ENCODE data around the gene TMEM132C.

Gene TMEM132C

DNA sequence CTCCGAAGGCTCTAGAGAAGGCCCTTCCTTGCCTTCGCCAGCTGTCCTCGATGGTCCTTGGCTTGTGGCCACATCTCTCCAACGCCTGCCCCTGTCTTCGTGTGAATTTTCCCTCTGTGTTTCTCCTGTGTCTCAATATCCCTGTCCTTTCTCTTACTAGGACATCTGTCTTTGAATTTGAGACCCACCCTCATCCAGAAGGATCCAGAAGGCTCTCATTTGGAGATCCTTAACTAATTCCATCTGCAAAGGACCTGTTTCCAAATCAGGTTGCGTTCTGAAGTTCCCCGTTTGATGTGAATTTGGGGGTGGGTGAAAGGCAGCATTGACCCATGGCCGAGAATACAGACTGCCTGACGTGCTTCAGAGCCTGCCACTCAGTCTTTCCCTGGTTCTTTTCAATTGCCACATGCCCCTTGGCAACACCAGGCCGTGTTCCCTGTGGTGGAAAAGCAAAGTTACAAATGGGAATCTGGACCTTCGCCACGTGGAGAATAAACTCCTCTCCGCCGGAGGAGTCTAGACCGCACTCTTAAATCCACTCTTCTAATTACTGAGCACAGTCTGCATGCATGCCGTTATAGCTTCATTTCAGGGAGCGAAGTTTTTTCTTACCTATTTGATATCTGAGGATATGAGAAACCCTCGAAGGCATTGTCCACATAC lies 158.8 kb downstream of the TMEM132C start:
- POLR2A ChIA-PET = no interaction called here
- CTCF ChIA-PET = no interaction called here
- H3K27ac ChIP-seq (ENCODE audit: insufficient read depth in 1 of 2, low read depth in 1 of 2, low read length in 2 of 2, poor library complexity in 1 of 2, severe bottlenecking in 2 of 2) = no peak overlapping the region
- no peak for DNase-seq
- 88% methylated on average over 16 of the region's 18 CpGs for WGBS (ENCODE audit: insufficient coverage)
- H3K36me3 ChIP-seq (ENCODE audit: control insufficient read depth in 4 of 4, insufficient read depth in 4 of 4, low read length in 3 of 4) = no peaks in the 10 kb centered on the region
- H3K9me3 ChIP-seq (ENCODE audit: control extremely low read depth in 1 of 5, control insufficient read depth in 4 of 5, insufficient read depth in 2 of 5, low read depth in 1 of 5, low read length in 4 of 5) = no peaks in the 10 kb centered on the region
- H3K4me1 ChIP-seq (ENCODE audit: control extremely low read depth in 1 of 4, control insufficient read depth in 4 of 4, insufficient read depth in 4 of 4, low read length in 3 of 4) = no peaks in the 10 kb centered on the region
- H3K27me3 ChIP-seq (replicated peaks in 2 of 5; ENCODE audit: control insufficient read depth in 4 of 5, insufficient read depth in 5 of 5, low read length in 4 of 5) = peaks cover 0 to 2% (median 0%) of the 10 kb centered on the region in 5 experiments
- H3K4me3 ChIP-seq (ENCODE audit: control insufficient read depth in 1 of 7, extremely low read depth in 1 of 7, insufficient read depth in 4 of 7, low read depth in 2 of 7, low read length in 6 of 7) = no peak overlapping the region

DNA sequence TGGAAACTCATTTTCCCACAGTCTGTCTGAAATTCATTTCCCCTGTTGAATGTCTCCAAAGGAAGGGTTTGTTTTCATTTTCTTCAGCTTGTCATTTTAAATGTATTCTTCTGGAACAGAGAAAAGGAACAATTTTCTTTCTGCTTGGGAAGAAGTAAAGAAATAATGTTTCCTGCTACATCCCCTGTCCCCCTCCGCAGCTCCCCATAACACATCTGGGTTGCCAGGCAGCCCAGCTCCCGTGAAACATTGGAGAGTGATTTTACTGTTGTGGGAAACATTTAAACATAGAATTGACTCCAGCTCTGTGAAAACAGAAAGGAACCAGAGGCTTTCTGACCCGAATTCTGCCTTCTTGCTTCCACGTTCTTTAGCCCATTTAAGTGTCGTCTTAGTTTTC lies 159.5 kb downstream of the TMEM132C start:
- H3K4me3 ChIP-seq (ENCODE audit: control insufficient read depth in 1 of 7, extremely low read depth in 1 of 7, insufficient read depth in 4 of 7, low read depth in 2 of 7, low read length in 6 of 7) = no peak overlapping the region
- ChIA-PET CTCF (no interaction called here), POLR2A (no interaction called here)
- no peak overlapping the region for H3K27ac ChIP-seq (ENCODE audit: insufficient read depth in 1 of 2, low read depth in 1 of 2, low read length in 2 of 2, poor library complexity in 1 of 2, severe bottlenecking in 2 of 2)
- DNase-seq = no peak
- H3K4me1 ChIP-seq (ENCODE audit: control extremely low read depth in 1 of 4, control insufficient read depth in 4 of 4, insufficient read depth in 4 of 4, low read length in 3 of 4) = no peaks in the 10 kb centered on the region
- WGBS (ENCODE audit: insufficient coverage) = 74% methylated on average over 3 of the region's 5 CpGs
- no peaks in the 10 kb centered on the region for H3K36me3 ChIP-seq (ENCODE audit: control insufficient read depth in 4 of 4, insufficient read depth in 4 of 4, low read length in 3 of 4)
- H3K27me3 ChIP-seq (replicated peaks in 2 of 5; ENCODE audit: control insufficient read depth in 4 of 5, insufficient read depth in 5 of 5, low read length in 4 of 5) = peaks cover 0 to 2% (median 0%) of the 10 kb centered on the region in 5 experiments
- H3K9me3 ChIP-seq (ENCODE audit: control extremely low read depth in 1 of 5, control insufficient read depth in 4 of 5, insufficient read depth in 2 of 5, low read depth in 1 of 5, low read length in 4 of 5) = no peaks in the 10 kb centered on the region

DNA sequence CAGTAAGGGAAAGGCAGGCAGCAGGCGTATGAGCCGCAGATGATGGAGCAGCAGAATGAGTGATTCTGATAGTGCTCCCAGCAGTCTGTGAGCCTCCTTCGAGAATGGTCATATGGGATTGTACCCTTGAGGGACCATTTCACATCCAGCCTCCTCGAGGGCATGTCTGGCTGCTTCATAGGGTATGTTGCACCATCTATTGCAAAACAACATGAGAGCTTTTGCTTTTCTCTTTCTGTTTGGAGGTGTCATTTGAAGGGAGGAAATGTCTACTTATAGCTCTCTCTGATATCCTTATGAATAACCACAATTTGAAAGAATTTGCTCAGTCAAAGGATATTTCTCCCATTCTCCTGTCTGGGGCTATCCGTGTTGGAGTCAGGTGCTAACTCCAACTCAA lies 172.8 kb downstream of the TMEM132C start:
- DNase-seq = no peak
- POLR2A ChIA-PET = no interaction called here
- Histone ChIP-seq H3K4me3 (ENCODE audit: control insufficient read depth in 1 of 7, extremely low read depth in 1 of 7, insufficient read depth in 4 of 7, low read depth in 2 of 7, low read length in 6 of 7) (no peak overlapping the region), H3K27me3 (replicated peaks in 2 of 5; ENCODE audit: control insufficient read depth in 4 of 5, insufficient read depth in 5 of 5, low read length in 4 of 5) (peaks cover 0 to 1% (median 0%) of the 10 kb centered on the region in 5 experiments), H3K36me3 (ENCODE audit: control insufficient read depth in 4 of 4, insufficient read depth in 4 of 4, low read length in 3 of 4) (no peaks in the 10 kb centered on the region), H3K27ac (ENCODE audit: insufficient read depth in 1 of 2, low read depth in 1 of 2, low read length in 2 of 2, poor library complexity in 1 of 2, severe bottlenecking in 2 of 2) (no peak overlapping the region), H3K4me1 (ENCODE audit: control extremely low read depth in 1 of 4, control insufficient read depth in 4 of 4, insufficient read depth in 4 of 4, low read length in 3 of 4) (no peaks in the 10 kb centered on the region), H3K9me3 (ENCODE audit: control extremely low read depth in 1 of 5, control insufficient read depth in 4 of 5, insufficient read depth in 2 of 5, low read depth in 1 of 5, low read length in 4 of 5) (no peaks in the 10 kb centered on the region)
- WGBS (ENCODE audit: insufficient coverage) = 96% methylated on average over 4 of the region's 5 CpGs
- CTCF ChIA-PET = no interaction called here

DNA sequence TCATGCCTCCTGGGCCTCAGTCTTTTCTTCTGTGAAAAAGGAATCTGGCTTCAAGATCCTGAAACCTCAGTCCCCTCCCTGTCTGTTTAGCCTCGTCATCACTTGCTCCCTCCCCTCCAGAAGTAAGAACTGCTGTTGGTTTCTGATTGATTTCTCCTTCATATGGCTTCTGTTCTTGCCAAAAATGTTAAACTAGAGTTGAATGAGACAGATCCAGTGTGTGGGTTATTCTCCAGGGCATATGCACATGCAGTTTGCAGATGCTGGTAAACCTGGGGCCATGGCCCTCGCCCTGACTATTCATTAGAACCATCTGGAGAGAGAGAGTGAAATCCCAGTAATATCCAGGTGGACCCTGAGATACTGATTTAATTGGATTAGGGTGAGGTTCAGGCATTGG lies 175.1 kb downstream of the TMEM132C start:
- no peaks in the 10 kb centered on the region for H3K36me3 ChIP-seq (ENCODE audit: control insufficient read depth in 4 of 4, insufficient read depth in 4 of 4, low read length in 3 of 4)
- no peaks in the 10 kb centered on the region for H3K4me1 ChIP-seq (ENCODE audit: control extremely low read depth in 1 of 4, control insufficient read depth in 4 of 4, insufficient read depth in 4 of 4, low read length in 3 of 4)
- WGBS (ENCODE audit: insufficient coverage) = 100% methylated on average over 2 of the region's 2 CpGs
- no peaks in the 10 kb centered on the region for H3K9me3 ChIP-seq (ENCODE audit: control extremely low read depth in 1 of 5, control insufficient read depth in 4 of 5, insufficient read depth in 2 of 5, low read depth in 1 of 5, low read length in 4 of 5)
- ChIA-PET POLR2A (no interaction called here), CTCF (no interaction called here)
- no peak overlapping the region for H3K4me3 ChIP-seq (ENCODE audit: control insufficient read depth in 1 of 7, extremely low read depth in 1 of 7, insufficient read depth in 4 of 7, low read depth in 2 of 7, low read length in 6 of 7)
- no peak for DNase-seq
- H3K27ac ChIP-seq (ENCODE audit: insufficient read depth in 1 of 2, low read depth in 1 of 2, low read length in 2 of 2, poor library complexity in 1 of 2, severe bottlenecking in 2 of 2) = no peak overlapping the region
- peaks cover 0 to 1% (median 0%) of the 10 kb centered on the region in 5 experiments for H3K27me3 ChIP-seq (replicated peaks in 2 of 5; ENCODE audit: control insufficient read depth in 4 of 5, insufficient read depth in 5 of 5, low read length in 4 of 5)

- no peak overlapping the region for H3K4me3 ChIP-seq (ENCODE audit: control insufficient read depth in 1 of 7, extremely low read depth in 1 of 7, insufficient read depth in 4 of 7, low read depth in 2 of 7, low read length in 6 of 7)
- no peak for DNase-seq
- ChIA-PET POLR2A (no interaction called here), CTCF (no interaction called here)
- no peak overlapping the region for H3K27ac ChIP-seq (ENCODE audit: insufficient read depth in 1 of 2, low read depth in 1 of 2, low read length in 2 of 2, poor library complexity in 1 of 2, severe bottlenecking in 2 of 2)
- no peaks in the 10 kb centered on the region for H3K4me1 ChIP-seq (ENCODE audit: control extremely low read depth in 1 of 4, control insufficient read depth in 4 of 4, insufficient read depth in 4 of 4, low read length in 3 of 4)
- peaks cover 0 to 1% (median 0%) of the 10 kb centered on the region in 5 experiments for H3K27me3 ChIP-seq (replicated peaks in 2 of 5; ENCODE audit: control insufficient read depth in 4 of 5, insufficient read depth in 5 of 5, low read length in 4 of 5)
- H3K36me3 ChIP-seq (ENCODE audit: control insufficient read depth in 4 of 4, insufficient read depth in 4 of 4, low read length in 3 of 4) = no peaks in the 10 kb centered on the region
- WGBS (ENCODE audit: insufficient coverage) = 78% methylated on average over 9 of the region's 12 CpGs
- H3K9me3 ChIP-seq (ENCODE audit: control extremely low read depth in 1 of 5, control insufficient read depth in 4 of 5, insufficient read depth in 2 of 5, low read depth in 1 of 5, low read length in 4 of 5) = no peaks in the 10 kb centered on the region
Measured at GRCh38 chr12:128444598-128444997, 177.6 kb downstream of the TMEM132C start.

- DNase-seq = no peak
- POLR2A ChIA-PET = no interaction called here
- Histone ChIP-seq H3K27me3 (replicated peaks in 2 of 5; ENCODE audit: control insufficient read depth in 4 of 5, insufficient read depth in 5 of 5, low read length in 4 of 5) (peaks cover 0 to 1% (median 0%) of the 10 kb centered on the region in 5 experiments), H3K4me1 (ENCODE audit: control extremely low read depth in 1 of 4, control insufficient read depth in 4 of 4, insufficient read depth in 4 of 4, low read length in 3 of 4) (no peaks in the 10 kb centered on the region), H3K27ac (ENCODE audit: insufficient read depth in 1 of 2, low read depth in 1 of 2, low read length in 2 of 2, poor library complexity in 1 of 2, severe bottlenecking in 2 of 2) (no peak overlapping the region), H3K36me3 (ENCODE audit: control insufficient read depth in 4 of 4, insufficient read depth in 4 of 4, low read length in 3 of 4) (no peaks in the 10 kb centered on the region), H3K9me3 (ENCODE audit: control extremely low read depth in 1 of 5, control insufficient read depth in 4 of 5, insufficient read depth in 2 of 5, low read depth in 1 of 5, low read length in 4 of 5) (no peaks in the 10 kb centered on the region), H3K4me3 (ENCODE audit: control insufficient read depth in 1 of 7, extremely low read depth in 1 of 7, insufficient read depth in 4 of 7, low read depth in 2 of 7, low read length in 6 of 7) (no peak overlapping the region)
- CTCF ChIA-PET = no interaction called here
- 57% methylated on average over 12 of the region's 13 CpGs for WGBS (ENCODE audit: insufficient coverage)
Measured at GRCh38 chr12:128445415-128446127, 178.6 kb downstream of the TMEM132C start.

- no peak overlapping the region for H3K27ac ChIP-seq (ENCODE audit: insufficient read depth in 1 of 2, low read depth in 1 of 2, low read length in 2 of 2, poor library complexity in 1 of 2, severe bottlenecking in 2 of 2)
- no peaks in the 10 kb centered on the region for H3K9me3 ChIP-seq (ENCODE audit: control extremely low read depth in 1 of 5, control insufficient read depth in 4 of 5, insufficient read depth in 2 of 5, low read depth in 1 of 5, low read length in 4 of 5)
- H3K27me3 ChIP-seq (replicated peaks in 2 of 5; ENCODE audit: control insufficient read depth in 4 of 5, insufficient read depth in 5 of 5, low read length in 4 of 5) = no peaks in the 10 kb centered on the region
- ChIA-PET POLR2A (no interaction called here), CTCF (no interaction called here)
- H3K4me1 ChIP-seq (ENCODE audit: control extremely low read depth in 1 of 4, control insufficient read depth in 4 of 4, insufficient read depth in 4 of 4, low read length in 3 of 4) = no peaks in the 10 kb centered on the region
- 69% methylated on average over 7 of the region's 7 CpGs for WGBS (ENCODE audit: insufficient coverage)
- no peak for DNase-seq
- H3K4me3 ChIP-seq (ENCODE audit: control insufficient read depth in 1 of 7, extremely low read depth in 1 of 7, insufficient read depth in 4 of 7, low read depth in 2 of 7, low read length in 6 of 7) = no peak overlapping the region
- H3K36me3 ChIP-seq (ENCODE audit: control insufficient read depth in 4 of 4, insufficient read depth in 4 of 4, low read length in 3 of 4) = no peaks in the 10 kb centered on the region
Measured at GRCh38 chr12:128449146-128449894, 182.3 kb downstream of the TMEM132C start.
